Heart right ventricle (tissue), 16 donors: ENCODE data around the gene TRIP11. TPM values are rescaled to one million over a fixed set of nuclear protein-coding genes. Genes with fewer than 3 reads are reported as not detected.

Experiments used
- ATAC-seq, 8 donors: fragments of 200-7000 bp; cut with Tn5 transposase; one replicate each; pipeline ENCODE4 v1.9.1; 2020; ENCODE audit warnings: mild to moderate bottlenecking in 8 of 8, moderate library complexity in 8 of 8, moderate number of reproducible peaks in 1 of 8
- DNase-seq, 2 donors: peaks; one replicate each; pipeline ENCODE4 v3.0.0-alpha.2; 2020
- H3K27ac ChIP-seq, 10 donors: fragments of 200-600 bp; sonication (generic) in 2 of 10; one replicate each; pipeline versions ENCODE4 v1.5.0 to v1.8.0; 2020 to 2022; ENCODE audit warnings: mild to moderate bottlenecking in 3 of 10
- H3K27me3 ChIP-seq, 7 donors: fragments of 200-600 bp; one replicate each; pipeline ENCODE4 v1.8.0; 2021 to 2022; ENCODE audit warnings: mild to moderate bottlenecking in 2 of 7
- H3K36me3 ChIP-seq, 9 donors: fragments of 200-600 bp; sonication (generic) in 1 of 9; one replicate each; pipeline versions ENCODE4 v1.5.0 to v1.8.0; 2020 to 2022; ENCODE audit warnings: mild to moderate bottlenecking in 2 of 9
- H3K4me1 ChIP-seq, 9 donors: fragments of 200-600 bp; sonication (generic) in 1 of 9; one replicate each; pipeline versions ENCODE4 v1.5.0 to v1.8.0; 2020 to 2022; ENCODE audit warnings: mild to moderate bottlenecking in 4 of 9
- H3K4me3 ChIP-seq, 10 donors: fragments of 200-600 bp; sonication (generic) in 2 of 10; one replicate each; pipeline versions ENCODE4 v1.5.0 to v1.8.0; 2020 to 2022; ENCODE audit warnings: mild to moderate bottlenecking in 7 of 10, moderate library complexity in 2 of 10
- H3K9me3 ChIP-seq, 11 donors: fragments of 200-600 bp in 10 of 11; sonication (generic) in 2 of 11; one replicate each; pipeline versions ENCODE4 v1.5.0 to v1.8.0; 2013 to 2022; ENCODE audit warnings: mild to moderate bottlenecking in 2 of 11, control low read depth in 1 of 11, moderate library complexity in 1 of 11
- CTCF ChIP-seq, 9 donors: fragments of 200-600 bp; sonication (generic) in 2 of 9; IDR thresholded peaks; one replicate each; pipeline versions ENCODE4 v1.5.0 to v1.8.0; 2021 to 2022; ENCODE audit warnings: antibody characterized with exemption in 9 of 9, mild to moderate bottlenecking in 5 of 9, moderate library complexity in 1 of 9
- WGBS, 2 donors: extraction: QIAGEN DNeasy Blood & Tissue Kit; methylation state at CpG; one replicate each; pipeline ENCODE4 v1.1.7; 2013; ENCODE audit warnings: inconsistent platforms in 1 of 2; 5-methylcytosine and 5-hydroxymethylcytosine counted together
- intact Hi-C, 10 donors: fragments of 100-400 bp; cut with DNase I; formaldehyde crosslinking; loops; one replicate each; pipeline versions ENCODE4 v1.11.1 to v1.14.2; 2022
- polyA plus RNA-seq, 2 donors: library from polyadenylated mRNA; stranded (reverse); fragments of 200-250 nt; gene quantifications; one replicate each; pipeline ENCODE4 v1.2.3, GENCODE V29; 2013
- total RNA-seq, 10 donors: library from RNA; stranded (reverse); fragmentation: NEBNext Ultra II Directional in 3 of 10; extraction: Animal tissue kit (Norgen Biotek cat#: 25700) in 3 of 10; gene quantifications; one replicate each; pipeline versions ENCODE4 v1.2.1 to v1.2.4, GENCODE V29; 2021 to 2023
- donor health status: Arrhythmogenic right ventricular cardiomyopathy.
- donor health status: ischemic (EF 13 %, LVEDD 7.1; RV severe dilation, severe dysfunction).
- donor health status: healthy with polysubstance abuse.
- donor health status: DM: no; HTN: yes; CAD: no.
- donor health status: DM: no; HTN: no; CAD: no.
- donor health status: ischemic (EF 25% LVEDD 6.9; RV normal size, moderate dysfunction).
- donor health status: ischemic (EF 25% LVEDD 5.7; RV mildly dilated, moderate dysfunction).
- donor health status: healthy.
- donor health status: DM: yes; HTN: yes; CAD: no.
- donor health status: Ischemic cardiomyopathy.
- donor health status: ischemic (EF 35%, LVEDD 5.7; RV mildly dilated, moderate dysfunction).
- donor health status: nonischemic (EF 11% LVEDD 7.7; RV severe dilation, severe dysfunction).
- donor health status: DM: yes; HTN: yes; CAD: no.
- donor health status: PGD.
- donor health status: ischemic (EF 29% LVEDD 5.4; RV normal size, mild dysfunction).
- donor health status: nonischemic (EF 23%, LVEDD 6.1; RV moderate dilation, normal function).

The TRIP11 gene
- total and polyA plus RNA-seq, 12 donors: 4.0 to 73.3 (median 56.5) TPM

- Histone ChIP-seq H3K9me3 (peaks cover 0 to under 1% (median 0%) of the 10 kb centered on the region in 11 donors), H3K36me3 (peaks cover 0 to 27% (median 0%) of the 10 kb centered on the region in 9 donors), H3K27me3 (no peaks in the 10 kb centered on the region), H3K4me1 (peaks cover 7 to 51% (median 43%) of the 10 kb centered on the region in 9 donors), H3K27ac (peak overlapping the region; percentile 88 to 100 (median 96)), H3K4me3 (peak overlapping the region; percentile 63 to 97 (median 80))
- intact Hi-C loops: loop anchor here in 3 of 10 donors (5.0 to 10.0 kb wide), 3 partner anchors 54 to 67 kb away; partner anchors contain the start of gene ATXN3 (in 2 of the 3)
- TF ChIP-seq CTCF (IDR thresholded peaks at IDR 0.05): no peak
- WGBS, 2 donors: 0 to 1% methylated on average over 13 of the region's 13 CpGs
- DNase-seq (peak in 1 of 2 donors; percentile 15), ATAC-seq (peak in 6 of 8 donors; percentile 23 to 63 (median 43))
Observed at GRCh38 chr14:92040431-92041051, 682 bp upstream of the TRIP11 start.

- no peaks in the 10 kb centered on the region for H3K27me3 ChIP-seq
- peaks cover 0 to 30% (median 0%) of the 10 kb centered on the region in 9 donors for H3K36me3 ChIP-seq
- H3K9me3 ChIP-seq: no peaks in the 10 kb centered on the region
- peak; percentile 39 to 64 (median 48) for ATAC-seq
- intact Hi-C loops: no loop called here
- no peak for DNase-seq
- H3K27ac ChIP-seq: peak overlapping the region; percentile 88 to 100 (median 96)
- peaks cover 7 to 52% (median 44%) of the 10 kb centered on the region in 9 donors for H3K4me1 ChIP-seq
- TF ChIP-seq CTCF (IDR thresholded peaks at IDR 0.05): no peak
- WGBS, 2 donors: 0 to 1% methylated on average over 22 of the region's 22 CpGs
- peak overlapping the region; percentile 63 to 97 (median 80) for H3K4me3 ChIP-seq
Observed at GRCh38 chr14:92039063-92039718, 668 bp downstream of the TRIP11 start.

GRCh38 chr14:92037989-92038388, 1.9 kb downstream of the TRIP11 start:
- ATAC-seq (no peak), DNase-seq (no peak)
- Histone ChIP-seq H3K4me1 (peaks cover 7 to 52% (median 44%) of the 10 kb centered on the region in 9 donors), H3K27ac (peak overlapping the region in 2 of 10 donors; percentile 1 to 5), H3K27me3 (no peaks in the 10 kb centered on the region), H3K36me3 (peaks cover 0 to 26% (median 0%) of the 10 kb centered on the region in 9 donors), H3K9me3 (peaks cover 0 to 2% (median 0%) of the 10 kb centered on the region in 11 donors), H3K4me3 (peak overlapping the region in 9 of 10 donors; percentile 13 to 97 (median 79))
- WGBS, 2 donors: 40 to 44% methylated on average over 3 of the region's 3 CpGs
- no peak for TF ChIP-seq CTCF (IDR thresholded peaks at IDR 0.05)
- intact Hi-C loops: no loop called here

- peaks cover 0 to 47% (median 9%) of the 10 kb centered on the region in 9 donors for H3K36me3 ChIP-seq
- peaks cover 0 to 2% (median 0%) of the 10 kb centered on the region in 11 donors for H3K9me3 ChIP-seq
- no peak overlapping the region for H3K27ac ChIP-seq
- H3K27me3 ChIP-seq: no peaks in the 10 kb centered on the region
- DNase-seq: no peak
- no peak for ATAC-seq
- no peak for TF ChIP-seq CTCF (IDR thresholded peaks at IDR 0.05)
- H3K4me1 ChIP-seq: peaks cover 7 to 41% (median 38%) of the 10 kb centered on the region in 9 donors
- no peak overlapping the region for H3K4me3 ChIP-seq
- intact Hi-C loops: no loop called here
- WGBS, 2 donors: 70 to 80% methylated on average over 1 of the region's 1 CpG
Observed at GRCh38 chr14:92035890-92036289, 4.0 kb downstream of the TRIP11 start.
